ENCODE data around the gene FAM174B. TPM values are rescaled to one million over a fixed set of nuclear protein-coding genes. Genes with fewer than 3 reads are reported as not detected.

FAM174B gene
- total RNA-seq, 3 donors from 2014 or later (not counting 1 experiment from before 2014, with no cell fraction given), result 0.68 to 2.6 (median 0.88) TPM

- Histone ChIP-seq H3K9me3 (ENCODE audit: control insufficient read depth, insufficient read depth, low read length) (no peaks in the 10 kb centered on the region), H3K27me3 (ENCODE audit: control insufficient read depth, insufficient read depth, low read length) (no peaks in the 10 kb centered on the region), H3K4me3 (ENCODE audit: low read length) (no peak overlapping the region), H3K27ac (ENCODE audit: low read length) (no peak overlapping the region), H3K4me1 (ENCODE audit: control insufficient read depth, insufficient read depth, low read length) (no peaks in the 10 kb centered on the region), H3K36me3 (ENCODE audit: control insufficient read depth, insufficient read depth, low read length) (no peaks in the 10 kb centered on the region)
- TF ChIP-seq, protein P1, sequence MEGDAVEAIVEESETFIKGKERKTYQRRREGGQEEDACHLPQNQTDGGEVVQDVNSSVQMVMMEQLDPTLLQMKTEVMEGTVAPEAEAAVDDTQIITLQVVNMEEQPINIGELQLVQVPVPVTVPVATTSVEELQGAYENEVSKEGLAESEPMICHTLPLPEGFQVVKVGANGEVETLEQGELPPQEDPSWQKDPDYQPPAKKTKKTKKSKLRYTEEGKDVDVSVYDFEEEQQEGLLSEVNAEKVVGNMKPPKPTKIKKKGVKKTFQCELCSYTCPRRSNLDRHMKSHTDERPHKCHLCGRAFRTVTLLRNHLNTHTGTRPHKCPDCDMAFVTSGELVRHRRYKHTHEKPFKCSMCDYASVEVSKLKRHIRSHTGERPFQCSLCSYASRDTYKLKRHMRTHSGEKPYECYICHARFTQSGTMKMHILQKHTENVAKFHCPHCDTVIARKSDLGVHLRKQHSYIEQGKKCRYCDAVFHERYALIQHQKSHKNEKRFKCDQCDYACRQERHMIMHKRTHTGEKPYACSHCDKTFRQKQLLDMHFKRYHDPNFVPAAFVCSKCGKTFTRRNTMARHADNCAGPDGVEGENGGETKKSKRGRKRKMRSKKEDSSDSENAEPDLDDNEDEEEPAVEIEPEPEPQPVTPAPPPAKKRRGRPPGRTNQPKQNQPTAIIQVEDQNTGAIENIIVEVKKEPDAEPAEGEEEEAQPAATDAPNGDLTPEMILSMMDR (IDR thresholded peaks at IDR 0.05), result no peak
- H3K27me3 Mint-ChIP-seq (ENCODE audit: low read depth in 2 of 2), result peaks cover 10 to 26% of the 10 kb centered on the region in 2 donors
- H3K36me3 Mint-ChIP-seq, result no peaks in the 10 kb centered on the region
- H3K4me1 Mint-ChIP-seq, result no peaks in the 10 kb centered on the region
- ATAC-seq (no peak), DNase-seq (no peak)
- intact Hi-C loops (cut with micrococcal nuclease), result no loop called here
- no peak overlapping the region for H3K4me3 Mint-ChIP-seq
- no peaks in the 10 kb centered on the region for H3K9me3 Mint-ChIP-seq
- 65% methylated on average over 5 of the region's 6 CpGs for WGBS (ENCODE audit: insufficient coverage)
- no peak overlapping the region for H3K27ac Mint-ChIP-seq
Measured at GRCh38 chr15:92667970-92668485, 12.5 kb upstream of the FAM174B start.

- Histone ChIP-seq H3K27ac (ENCODE audit: low read length) (no peak overlapping the region), H3K9me3 (ENCODE audit: control insufficient read depth, insufficient read depth, low read length) (no peaks in the 10 kb centered on the region), H3K36me3 (ENCODE audit: control insufficient read depth, insufficient read depth, low read length) (no peaks in the 10 kb centered on the region), H3K27me3 (ENCODE audit: control insufficient read depth, insufficient read depth, low read length) (no peaks in the 10 kb centered on the region), H3K4me3 (ENCODE audit: low read length) (no peak overlapping the region), H3K4me1 (ENCODE audit: control insufficient read depth, insufficient read depth, low read length) (no peaks in the 10 kb centered on the region)
- Mint-ChIP-seq H3K4me3 (no peak overlapping the region), H3K27me3 (ENCODE audit: low read depth in 2 of 2) (peaks cover 10 to 26% of the 10 kb centered on the region in 2 donors), H3K36me3 (no peaks in the 10 kb centered on the region), H3K4me1 (no peaks in the 10 kb centered on the region), H3K27ac (no peak overlapping the region), H3K9me3 (no peaks in the 10 kb centered on the region)
- TF ChIP-seq, protein P1 (IDR thresholded peaks at IDR 0.05), result no peak
- 87% methylated on average over 12 of the region's 13 CpGs for WGBS (ENCODE audit: insufficient coverage)
- intact Hi-C loops (cut with micrococcal nuclease), result no loop called here
- ATAC-seq (no peak), DNase-seq (no peak)
Measured at GRCh38 chr15:92667287-92667904, 11.8 kb upstream of the FAM174B start.

DNA sequence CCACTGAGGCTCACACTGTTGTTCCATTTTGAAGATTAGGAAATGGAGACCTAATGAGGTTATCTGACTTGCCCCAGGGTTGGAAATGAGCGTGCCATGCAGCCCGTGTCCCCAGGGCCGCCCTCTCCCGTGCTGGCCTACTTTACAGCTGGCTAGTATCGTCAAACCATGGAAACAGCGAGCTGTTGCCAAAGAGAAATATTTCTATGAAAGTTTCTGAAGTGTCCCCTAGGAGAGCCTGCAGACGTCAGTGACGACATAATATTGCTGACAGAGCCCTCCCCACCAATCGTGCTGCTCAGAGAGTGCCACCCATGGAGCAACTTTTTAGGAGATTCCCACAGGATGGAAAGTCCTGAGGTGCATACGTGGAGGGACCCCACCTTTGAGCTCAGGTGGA is 11.2 kb upstream of the FAM174B start:
- Mint-ChIP-seq H3K27ac (no peak overlapping the region), H3K27me3 (ENCODE audit: low read depth in 2 of 2) (peaks cover 10 to 26% of the 10 kb centered on the region in 2 donors), H3K4me3 (no peak overlapping the region), H3K36me3 (no peaks in the 10 kb centered on the region), H3K9me3 (no peaks in the 10 kb centered on the region), H3K4me1 (no peaks in the 10 kb centered on the region)
- H3K9me3 ChIP-seq (ENCODE audit: control insufficient read depth, insufficient read depth, low read length), result no peaks in the 10 kb centered on the region
- no peaks in the 10 kb centered on the region for H3K27me3 ChIP-seq (ENCODE audit: control insufficient read depth, insufficient read depth, low read length)
- 76% methylated on average over 10 of the region's 10 CpGs for WGBS (ENCODE audit: insufficient coverage)
- intact Hi-C loops (cut with micrococcal nuclease), result no loop called here
- DNase-seq (no peak), ATAC-seq (no peak)
- no peaks in the 10 kb centered on the region for H3K36me3 ChIP-seq (ENCODE audit: control insufficient read depth, insufficient read depth, low read length)
- TF ChIP-seq, protein P1 (IDR thresholded peaks at IDR 0.05), result no peak
- no peak overlapping the region for H3K4me3 ChIP-seq (ENCODE audit: low read length)
- no peak overlapping the region for H3K27ac ChIP-seq (ENCODE audit: low read length)
- H3K4me1 ChIP-seq (ENCODE audit: control insufficient read depth, insufficient read depth, low read length), result no peaks in the 10 kb centered on the region

- Mint-ChIP-seq H3K4me1 (no peaks in the 10 kb centered on the region), H3K27me3 (ENCODE audit: low read depth in 2 of 2) (peaks cover 12 to 26% of the 10 kb centered on the region in 2 donors), H3K27ac (no peak overlapping the region), H3K36me3 (no peaks in the 10 kb centered on the region), H3K9me3 (no peaks in the 10 kb centered on the region), H3K4me3 (no peak overlapping the region)
- Histone ChIP-seq H3K36me3 (ENCODE audit: control insufficient read depth, insufficient read depth, low read length) (no peaks in the 10 kb centered on the region), H3K27ac (ENCODE audit: low read length) (no peak overlapping the region), H3K4me1 (ENCODE audit: control insufficient read depth, insufficient read depth, low read length) (no peaks in the 10 kb centered on the region), H3K27me3 (ENCODE audit: control insufficient read depth, insufficient read depth, low read length) (no peaks in the 10 kb centered on the region), H3K4me3 (ENCODE audit: low read length) (no peak overlapping the region), H3K9me3 (ENCODE audit: control insufficient read depth, insufficient read depth, low read length) (no peaks in the 10 kb centered on the region)
- WGBS (ENCODE audit: insufficient coverage), result 15% methylated on average over 10 of the region's 10 CpGs
- intact Hi-C loops (cut with micrococcal nuclease), result no loop called here
- ATAC-seq (no peak), DNase-seq (no peak)
- TF ChIP-seq, protein P1 (IDR thresholded peaks at IDR 0.05), result no peak
Measured at GRCh38 chr15:92665100-92665555, 9.6 kb upstream of the FAM174B start.

Measured in natural killer cell (primary cell).